ENCODE data around the gene TMEM156. TPM values are rescaled to one million over a fixed set of nuclear protein-coding genes. Genes with fewer than 3 reads are reported as not detected.

TMEM156 gene
- total RNA-seq, 1 donor from 2014 or later: 0.34 TPM

GRCh38 chr4:38921151-38921550 is 111.1 kb downstream of the TMEM156 start:
- DNase-seq: no peak

GRCh38 chr4:38920677-38921076 is 111.5 kb downstream of the TMEM156 start:
- DNase-seq: peak; percentile 38

- DNase-seq: no peak
Observed at GRCh38 chr4:38920186-38920585, 112.0 kb downstream of the TMEM156 start.

- no peak for DNase-seq
Observed at GRCh38 chr4:38919494-38919893, 112.7 kb downstream of the TMEM156 start.

- no peak for DNase-seq
Observed at GRCh38 chr4:38917481-38918025, 114.7 kb downstream of the TMEM156 start.

Other genes with a start within 250 kb of the TMEM156 start
- gene TLR10, start 249.4 kb downstream of the TMEM156 start, total RNA-seq: not detected in 2 replicates
- 3.1 and 6.9 TPM in 2 replicates for gene TLR1, start 227.6 kb downstream of the TMEM156 start, total RNA-seq
- 0.17 and 1.4 TPM in 2 replicates for gene TLR6, start 175.6 kb downstream of the TMEM156 start, total RNA-seq
- 141 and 167 TPM in 2 replicates for gene FAM114A1, start 164.6 kb downstream of the TMEM156 start, total RNA-seq
- 119 and 131 TPM in 2 replicates for gene KLHL5, start 29.8 kb upstream of the TMEM156 start, total RNA-seq
- gene WDR19, start 150.1 kb upstream of the TMEM156 start, total RNA-seq: 24.8 and 33.0 TPM in 2 replicates